Spleen (tissue), 7 donors: ENCODE results near the gene MCM8.

Experiments used
- CTCF ChIP-seq, 11 experiments: fragments of 200-600 bp in 7 of 11; fragments of 450-650 bp in 4 of 11; sonication (generic) in 4 of 11; IDR thresholded peaks in 8 of 11; conservative IDR thresholded peaks in 3 of 11; 1 replicate in 7 of 11; 2 replicates in 4 of 11; pipeline versions ENCODE4 v1.4.0 to v1.8.0; 2016 to 2021; ENCODE audit warnings: antibody characterized with exemption in 11 of 11, inconsistent platforms in 4 of 11, mild to moderate bottlenecking in 1 of 11
- POLR2A ChIP-seq, 3 donors: fragments of 450-650 bp; IDR thresholded peaks; one replicate each; pipeline ENCODE4 v1.5.1; 2017; ENCODE audit warnings: antibody characterized with exemption in 3 of 3, mild to moderate bottlenecking in 1 of 3
- POLR2AphosphoS5 ChIP-seq, 3 donors: sonication (generic); formaldehyde crosslinking; IDR thresholded peaks; one replicate each; pipeline ENCODE4 v1.5.1; 2017; ENCODE audit warnings: antibody characterized with exemption in 3 of 3
- donor health status: DM: no; HTN: no; CAD: no; lungs with moderate emphysema.
- donor health status: DM: no; HTN: no; CAD: no.
- donor health status: DM: no; HTN: no; CAD: no.

- TF ChIP-seq CTCF (IDR thresholded peaks at IDR 0.05 in 8 of 11, conservative IDR thresholded peaks at IDR 0.05 in 3 of 11) = no peak
- no peak for TF ChIP-seq POLR2AphosphoS5 (IDR thresholded peaks at IDR 0.05)
- no peak for TF ChIP-seq POLR2A (IDR thresholded peaks at IDR 0.05)
Measured at GRCh38 chr20:5910186-5910585, 40.3 kb upstream of the MCM8 start.
